HG02840 (cell line): ENCODE measurements around the gene SLC7A6OS.
"Not testable (repeated sequence)": the region's sequence is repeated elsewhere in the genome, so short reads cannot be mapped to it uniquely, and the experiment has no call there.

Source experiments
- ATAC-seq: cut with Tn5 transposase; IDR thresholded peaks from one replicate; pipeline ENCODE4 v1.9.1; 2021; ENCODE audit warnings: mild to moderate bottlenecking, moderate library complexity, moderate number of reproducible peaks; ENCODE audit not compliant: unreplicated experiment, low FRiP score

Gene SLC7A6OS

GRCh38 chr16:68299571-68300453 is 10.9 kb downstream of the SLC7A6OS start:
- ATAC-seq: no peak

- ATAC-seq: no peak
Observed at GRCh38 chr16:68298907-68299561, 11.7 kb downstream of the SLC7A6OS start.

GRCh38 chr16:68298312-68298711 is 12.4 kb downstream of the SLC7A6OS start:
- no peak for ATAC-seq

- ATAC-seq: no peak
Observed at GRCh38 chr16:68297908-68298307, 12.8 kb downstream of the SLC7A6OS start.

- no peak for ATAC-seq
Observed at GRCh38 chr16:68296693-68297092, 14.1 kb downstream of the SLC7A6OS start.

GRCh38 chr16:68296291-68296690 is 14.5 kb downstream of the SLC7A6OS start:
- no peak for ATAC-seq

- no peak for ATAC-seq
Observed at GRCh38 chr16:68292425-68292824, 18.3 kb downstream of the SLC7A6OS start.

GRCh38 chr16:68291227-68291626 is 19.5 kb downstream of the SLC7A6OS start:
- ATAC-seq: no peak

- ATAC-seq: no peak
Observed at GRCh38 chr16:68290450-68290849, 20.3 kb downstream of the SLC7A6OS start.

- no peak for ATAC-seq
Observed at GRCh38 chr16:68289621-68290329, 21.0 kb downstream of the SLC7A6OS start.

GRCh38 chr16:68289202-68289601 is 21.5 kb downstream of the SLC7A6OS start:
- ATAC-seq: no peak

GRCh38 chr16:68288796-68289195 is 21.9 kb downstream of the SLC7A6OS start:
- not testable (repeated sequence) for ATAC-seq

GRCh38 chr16:68288252-68288650 is 22.5 kb downstream of the SLC7A6OS start:
- no peak for ATAC-seq

- ATAC-seq: no peak
Observed at GRCh38 chr16:68287276-68288251, 23.2 kb downstream of the SLC7A6OS start.

GRCh38 chr16:68286153-68287074 is 24.3 kb downstream of the SLC7A6OS start:
- ATAC-seq: no peak

- ATAC-seq: no peak
Observed at GRCh38 chr16:68285683-68286082, 25.1 kb downstream of the SLC7A6OS start.

- no peak for ATAC-seq
Observed at GRCh38 chr16:68284847-68285246, 25.9 kb downstream of the SLC7A6OS start.

- peak; percentile 38 for ATAC-seq
Observed at GRCh38 chr16:68283801-68284598, 26.7 kb downstream of the SLC7A6OS start.
